ENCODE measurements around the gene ADCYAP1R1.

ADCYAP1R1 gene

DNA sequence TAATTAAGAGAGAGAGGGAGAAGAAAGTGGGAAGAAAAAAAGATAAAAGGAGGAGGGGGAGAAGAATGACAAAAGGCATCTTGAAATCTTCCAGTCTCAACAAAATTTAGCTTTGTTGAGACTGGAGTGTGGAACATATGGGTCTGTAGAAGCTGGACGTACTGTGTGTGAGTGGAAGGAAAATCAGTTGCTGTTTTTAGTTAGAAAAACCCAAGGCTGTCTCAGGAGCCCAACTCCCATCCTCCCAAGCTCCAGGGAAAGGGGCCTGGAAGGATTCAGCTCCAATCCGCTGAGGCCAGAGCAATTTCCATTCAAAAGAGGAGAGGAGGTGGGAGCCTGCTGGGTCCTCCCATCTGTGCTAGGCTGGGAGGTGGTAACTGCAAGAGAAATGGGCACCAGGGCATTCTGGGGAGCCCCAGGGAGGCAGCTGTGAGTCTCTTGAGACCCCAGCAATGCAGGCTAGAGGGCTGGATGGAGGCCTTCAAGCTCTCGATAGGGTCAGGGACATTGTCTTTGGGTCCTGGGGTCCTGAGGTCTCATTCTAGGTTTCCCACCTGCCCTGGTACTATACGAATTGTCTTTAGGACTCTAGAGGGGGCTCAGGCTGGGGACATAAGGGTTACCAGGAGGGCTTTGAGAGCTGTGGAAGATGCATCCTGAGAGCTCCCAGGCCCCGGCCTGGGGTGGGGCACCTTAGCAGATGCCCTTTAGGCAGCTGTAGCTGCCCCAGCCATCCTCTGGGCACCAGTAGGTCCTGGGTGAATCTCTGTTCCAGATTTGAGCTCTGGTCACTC, 21.4 kb downstream of the ADCYAP1R1 start:
- H3K4me3 ChIP-seq (ENCODE audit: low read depth, low read length): no peak overlapping the region
- no peak for TF ChIP-seq CTCF (IDR thresholded peaks at IDR 0.05; ENCODE audit: insufficient read depth, low read depth, low read length, missing control alignments)
- no peak for DNase-seq (ENCODE audit: low read depth)

DNA sequence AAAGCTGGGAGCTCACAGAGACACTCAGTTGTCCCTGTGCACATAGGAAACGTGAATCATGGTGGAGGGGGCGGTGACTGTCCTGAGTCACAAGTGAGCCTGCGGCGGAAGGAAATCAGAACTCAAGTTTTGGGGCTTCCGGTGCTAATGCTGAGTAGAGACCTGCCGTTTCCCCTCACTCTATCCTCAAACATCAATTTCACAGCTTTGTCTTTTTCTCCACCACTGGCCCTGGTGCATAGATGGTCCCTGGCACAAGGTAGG, 21.9 kb downstream of the ADCYAP1R1 start:
- H3K4me3 ChIP-seq (ENCODE audit: low read depth, low read length): no peak overlapping the region
- no peak for DNase-seq (ENCODE audit: low read depth)
- TF ChIP-seq CTCF (IDR thresholded peaks at IDR 0.05; ENCODE audit: insufficient read depth, low read depth, low read length, missing control alignments): no peak

- DNase-seq (ENCODE audit: low read depth): no peak
- H3K4me3 ChIP-seq (ENCODE audit: low read depth, low read length): no peak overlapping the region
- no peak for TF ChIP-seq CTCF (IDR thresholded peaks at IDR 0.05; ENCODE audit: insufficient read depth, low read depth, low read length, missing control alignments)
Observed at GRCh38 chr7:31074403-31075085, 22.4 kb downstream of the ADCYAP1R1 start.

DNA sequence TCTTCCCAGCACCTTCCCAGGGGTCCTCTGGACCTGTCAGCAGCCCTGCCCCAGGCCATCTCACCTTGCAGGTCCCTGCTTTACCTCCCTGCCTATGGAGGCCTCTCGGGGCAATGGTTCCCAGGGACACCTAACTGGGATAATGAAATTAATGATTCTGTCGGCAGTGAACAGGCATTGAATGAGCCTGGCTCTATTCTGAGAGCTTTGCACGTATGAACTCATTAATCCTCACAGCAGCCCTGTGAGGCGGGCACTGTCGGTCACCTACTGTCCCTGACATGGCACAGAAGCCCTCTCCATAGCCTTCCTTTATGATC, 22.9 kb downstream of the ADCYAP1R1 start:
- H3K4me3 ChIP-seq (ENCODE audit: low read depth, low read length): no peak overlapping the region
- TF ChIP-seq CTCF (IDR thresholded peaks at IDR 0.05; ENCODE audit: insufficient read depth, low read depth, low read length, missing control alignments): no peak
- no peak for DNase-seq (ENCODE audit: low read depth)

DNA sequence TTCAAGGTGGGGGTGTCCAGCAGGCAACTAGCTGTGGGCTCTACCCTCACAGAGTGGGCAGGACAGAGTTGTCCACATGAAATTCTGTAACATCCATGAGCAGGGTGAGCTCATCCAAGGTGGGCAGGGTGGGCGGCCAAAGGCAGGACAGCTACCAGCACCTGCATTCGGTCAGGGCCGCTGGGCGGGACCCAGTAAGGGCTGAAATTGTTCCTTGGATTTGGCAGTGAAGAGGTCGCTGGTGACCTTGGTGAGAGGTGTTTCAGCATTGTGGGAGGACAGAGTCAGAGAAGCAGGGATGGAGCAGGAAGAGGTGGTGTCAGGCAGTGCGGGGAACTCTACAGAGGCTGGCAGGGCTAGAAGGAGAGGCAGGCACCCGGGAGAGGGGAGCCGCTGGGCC, 23.9 kb downstream of the ADCYAP1R1 start:
- no peak for DNase-seq (ENCODE audit: low read depth)
- no peak for TF ChIP-seq CTCF (IDR thresholded peaks at IDR 0.05; ENCODE audit: insufficient read depth, low read depth, low read length, missing control alignments)
- H3K4me3 ChIP-seq (ENCODE audit: low read depth, low read length): no peak overlapping the region

DNA sequence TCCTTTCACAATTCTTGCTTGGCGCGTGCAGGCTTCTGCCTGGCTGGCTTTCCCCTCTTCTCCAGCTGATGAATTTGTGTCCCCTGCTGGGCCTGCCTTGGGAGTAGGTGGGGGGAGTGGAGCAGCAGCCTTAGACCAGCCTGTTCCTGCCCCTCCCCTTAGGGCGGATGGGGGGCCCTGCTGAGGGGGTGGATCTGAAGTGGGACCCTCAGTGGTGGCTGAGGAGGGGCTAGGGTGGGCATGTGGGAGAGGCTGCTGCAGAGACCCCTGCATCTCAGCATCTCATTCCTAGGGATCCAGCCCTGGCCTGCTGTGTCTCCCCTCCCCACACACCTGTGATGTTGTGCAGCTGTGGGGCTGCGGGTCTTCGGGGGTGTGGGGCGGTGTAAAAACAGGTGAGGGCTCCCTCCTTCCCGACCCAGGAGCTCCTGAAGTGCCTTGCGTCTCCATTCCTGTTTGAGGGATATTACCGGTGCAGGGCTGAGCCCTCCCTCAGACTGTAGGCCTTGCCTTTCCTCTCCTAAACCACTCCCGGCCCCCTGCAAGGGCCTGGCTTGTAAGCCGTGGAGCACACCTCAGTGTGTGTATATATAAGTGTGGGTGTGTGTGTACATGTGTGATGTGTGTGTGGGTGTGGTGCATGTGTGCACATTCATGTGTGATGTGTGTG, 24.7 kb downstream of the ADCYAP1R1 start:
- DNase-seq (ENCODE audit: low read depth): no peak
- H3K4me3 ChIP-seq (ENCODE audit: low read depth, low read length): no peak overlapping the region
- TF ChIP-seq CTCF (IDR thresholded peaks at IDR 0.05; ENCODE audit: insufficient read depth, low read depth, low read length, missing control alignments): no peak

Data from GM12865 (cell line).